Fibroblast of lung (primary cell): ENCODE measurements around the gene ADAP1. TPM values are rescaled to one million over a fixed set of nuclear protein-coding genes. Genes with fewer than 3 reads are reported as not detected.
"Not testable (repeated sequence)": the region's sequence is repeated elsewhere in the genome, so short reads cannot be mapped to it uniquely, and the experiment has no call there.

Experiments used
- DNase-seq, 2 donors: peaks; one replicate each; pipeline versions ENCODE4 v3.0.0 to v3.0.0-alpha.2; 2010; ENCODE audit warnings: low read depth in 2 of 2
- H2AFZ ChIP-seq: 2 replicates; pipeline ENCODE4 v1.5.1; 2012; ENCODE audit warnings: low read length, control low read depth, inconsistent platforms
- H3K27ac ChIP-seq: 2 replicates; pipeline ENCODE4 v1.5.1; 2011; ENCODE audit warnings: low read length, control low read depth; ENCODE audit not compliant: insufficient read depth
- H3K27me3 ChIP-seq: 2 replicates; pipeline ENCODE4 v1.5.1; 2011; ENCODE audit warnings: mild to moderate bottlenecking, low read length; ENCODE audit not compliant: control insufficient read depth, insufficient read depth
- H3K36me3 ChIP-seq: 2 replicates; pipeline ENCODE4 v1.5.1; 2011; ENCODE audit warnings: low read length; ENCODE audit not compliant: control insufficient read depth, insufficient read depth
- H3K4me1 ChIP-seq: 2 replicates; pipeline ENCODE4 v1.5.1; 2011; ENCODE audit warnings: low read length; ENCODE audit not compliant: control insufficient read depth, insufficient read depth; ENCODE audit errors: extremely low read depth
- H3K4me2 ChIP-seq: 2 replicates; pipeline ENCODE4 v1.5.1; 2011; ENCODE audit warnings: low read length, control low read depth; ENCODE audit not compliant: insufficient read depth; ENCODE audit errors: extremely low read depth
- H3K4me3 ChIP-seq, 4 experiments: fragments of 200-600 bp in 1 of 4; sonication (generic) in 1 of 4; replicated peaks in 1 of 4; 2 replicates each; pipeline ENCODE4 v1.5.1; 2011 to 2016; ENCODE audit warnings: low read length in 4 of 4, low read depth in 3 of 4, mild to moderate bottlenecking in 3 of 4, control low read depth in 2 of 4, inconsistent platforms in 1 of 4, mixed read lengths in 1 of 4; ENCODE audit not compliant: insufficient read depth in 1 of 4; ENCODE audit errors: control extremely low read depth in 1 of 4
- H3K79me2 ChIP-seq: 2 replicates; pipeline ENCODE4 v1.5.1; 2012; ENCODE audit warnings: mild to moderate bottlenecking, low read length, inconsistent platforms; ENCODE audit not compliant: control insufficient read depth, insufficient read depth
- H3K9ac ChIP-seq: 2 replicates; pipeline ENCODE4 v1.5.1; 2011; ENCODE audit warnings: mild to moderate bottlenecking, low read length, control low read depth; ENCODE audit not compliant: insufficient read depth
- H3K9me3 ChIP-seq: 2 replicates; pipeline ENCODE4 v1.5.1; 2012; ENCODE audit warnings: low read depth, low read length; ENCODE audit not compliant: control insufficient read depth, insufficient read depth
- H4K20me1 ChIP-seq: 2 replicates; pipeline ENCODE4 v1.5.1; 2011; ENCODE audit warnings: low read length; ENCODE audit not compliant: control insufficient read depth, insufficient read depth; ENCODE audit errors: extremely low read depth
- EZH2 ChIP-seq: IDR thresholded peaks from 2 replicates; pipeline ENCODE4 v1.5.1; 2012; ENCODE audit warnings: low read length, control low read depth, mild to moderate bottlenecking; ENCODE audit errors: missing control alignments
- polyA plus RNA-seq, 2 donors: library from polyadenylated mRNA; depleted of rRNA in 1 of 2; stranded (reverse) in 1 of 2; unstranded in 1 of 2; fragments of >200 nt; gene quantifications; 2 replicates each; pipeline ENCODE4 v1.2.1, GENCODE V29; 2011 to 2012; ENCODE audit warnings: missing spikeins in 1 of 2
- total RNA-seq: library from RNA; depleted of rRNA; stranded (reverse); fragments of >200 nt; gene quantifications from 2 replicates; pipeline ENCODE4 v1.2.1, GENCODE V29; 2014
- TF ChIP-seq, protein P1 (sequence below), 2 donors: IDR thresholded peaks in 1 of 2; conservative IDR thresholded peaks in 1 of 2; 1 replicate in 1 of 2; 2 replicates in 1 of 2; pipeline ENCODE4 v1.5.1; 2011 to 2012; ENCODE audit warnings: low read length in 2 of 2, control low read depth in 1 of 2, inconsistent platforms in 1 of 2, low read depth in 1 of 2, mild to moderate bottlenecking in 1 of 2

ADAP1 gene
- total and polyA plus RNA-seq, 2 donors (not counting 1 experiment from before 2014, with no cell fraction given), result 1.1 to 2.3 TPM

DNA sequence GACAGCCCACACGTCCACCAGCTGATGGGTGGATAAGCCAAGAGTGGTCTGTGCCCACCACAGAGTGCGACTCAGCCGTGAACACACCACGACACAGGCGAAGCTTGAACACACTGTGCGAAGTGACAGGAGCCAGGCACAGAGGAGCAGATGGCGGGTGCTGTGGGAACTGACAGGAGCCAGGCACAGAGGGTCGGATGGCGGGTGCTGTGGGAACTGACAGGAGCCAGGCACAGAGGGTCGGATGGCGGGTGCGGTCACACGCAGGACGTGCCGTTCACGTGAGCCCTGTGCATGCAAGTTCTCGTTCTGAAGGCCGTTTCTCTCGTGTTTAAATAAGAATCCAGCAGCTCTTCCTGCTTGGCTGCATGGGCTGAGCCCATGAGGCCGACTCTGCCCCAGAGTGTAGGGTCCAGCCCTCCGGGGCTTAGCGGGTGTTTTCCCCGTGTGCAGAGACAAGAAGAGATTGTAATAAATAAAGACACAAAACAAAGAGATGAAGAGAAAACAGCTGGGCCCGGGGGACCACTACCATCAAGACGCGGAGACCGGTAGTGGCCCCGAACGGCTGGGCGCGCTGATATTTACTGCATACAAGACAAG lies 5.9 kb upstream of the ADAP1 start:
- peaks cover 4% of the 10 kb centered on the region for H3K27me3 ChIP-seq
- no peak overlapping the region for H2AFZ ChIP-seq
- no peaks in the 10 kb centered on the region for H3K36me3 ChIP-seq
- DNase-seq, result no peak
- peaks cover 3% of the 10 kb centered on the region for H3K4me1 ChIP-seq
- no peak overlapping the region for H3K27ac ChIP-seq
- no peaks in the 10 kb centered on the region for H3K79me2 ChIP-seq
- no peak for TF ChIP-seq EZH2
- TF ChIP-seq, protein P1, sequence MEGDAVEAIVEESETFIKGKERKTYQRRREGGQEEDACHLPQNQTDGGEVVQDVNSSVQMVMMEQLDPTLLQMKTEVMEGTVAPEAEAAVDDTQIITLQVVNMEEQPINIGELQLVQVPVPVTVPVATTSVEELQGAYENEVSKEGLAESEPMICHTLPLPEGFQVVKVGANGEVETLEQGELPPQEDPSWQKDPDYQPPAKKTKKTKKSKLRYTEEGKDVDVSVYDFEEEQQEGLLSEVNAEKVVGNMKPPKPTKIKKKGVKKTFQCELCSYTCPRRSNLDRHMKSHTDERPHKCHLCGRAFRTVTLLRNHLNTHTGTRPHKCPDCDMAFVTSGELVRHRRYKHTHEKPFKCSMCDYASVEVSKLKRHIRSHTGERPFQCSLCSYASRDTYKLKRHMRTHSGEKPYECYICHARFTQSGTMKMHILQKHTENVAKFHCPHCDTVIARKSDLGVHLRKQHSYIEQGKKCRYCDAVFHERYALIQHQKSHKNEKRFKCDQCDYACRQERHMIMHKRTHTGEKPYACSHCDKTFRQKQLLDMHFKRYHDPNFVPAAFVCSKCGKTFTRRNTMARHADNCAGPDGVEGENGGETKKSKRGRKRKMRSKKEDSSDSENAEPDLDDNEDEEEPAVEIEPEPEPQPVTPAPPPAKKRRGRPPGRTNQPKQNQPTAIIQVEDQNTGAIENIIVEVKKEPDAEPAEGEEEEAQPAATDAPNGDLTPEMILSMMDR (conservative IDR thresholded peaks at IDR 0.05 in 1 of 2, IDR thresholded peaks at IDR 0.05 in 1 of 2; ENCODE audit: low read depth in 1 of 2, low read length in 2 of 2), result no peak
- H4K20me1 ChIP-seq, result no peaks in the 10 kb centered on the region
- H3K9ac ChIP-seq, result no peak overlapping the region
- H3K4me3 ChIP-seq, result no peak overlapping the region
- no peak overlapping the region for H3K4me2 ChIP-seq
- H3K9me3 ChIP-seq, result no peaks in the 10 kb centered on the region

DNA sequence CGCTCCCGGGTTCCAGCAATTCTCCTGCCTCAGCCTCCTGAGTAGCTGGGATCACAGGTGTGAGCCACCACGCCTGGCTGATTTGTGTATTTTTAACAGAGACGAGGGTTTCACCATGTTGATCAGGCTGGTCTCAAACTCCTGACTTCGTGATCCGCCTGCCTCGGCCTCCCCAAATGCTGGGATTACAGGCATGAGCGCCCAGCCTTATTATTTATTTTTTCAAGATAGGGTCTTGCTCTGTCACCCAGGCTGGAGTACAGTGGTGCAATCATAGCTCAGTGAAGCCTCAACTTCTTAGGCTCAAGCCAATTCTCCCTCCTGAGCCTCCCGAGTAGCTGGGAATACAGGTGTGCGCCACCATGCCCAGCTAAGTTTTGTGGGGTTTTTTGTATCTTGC lies 5.3 kb upstream of the ADAP1 start:
- not testable (repeated sequence) for H3K27ac ChIP-seq, H3K4me1 ChIP-seq, DNase-seq, H3K9me3 ChIP-seq, H3K4me3 ChIP-seq, H3K79me2 ChIP-seq, H3K9ac ChIP-seq, H4K20me1 ChIP-seq, H3K4me2 ChIP-seq, H3K36me3 ChIP-seq, H2AFZ ChIP-seq, H3K27me3 ChIP-seq

DNA sequence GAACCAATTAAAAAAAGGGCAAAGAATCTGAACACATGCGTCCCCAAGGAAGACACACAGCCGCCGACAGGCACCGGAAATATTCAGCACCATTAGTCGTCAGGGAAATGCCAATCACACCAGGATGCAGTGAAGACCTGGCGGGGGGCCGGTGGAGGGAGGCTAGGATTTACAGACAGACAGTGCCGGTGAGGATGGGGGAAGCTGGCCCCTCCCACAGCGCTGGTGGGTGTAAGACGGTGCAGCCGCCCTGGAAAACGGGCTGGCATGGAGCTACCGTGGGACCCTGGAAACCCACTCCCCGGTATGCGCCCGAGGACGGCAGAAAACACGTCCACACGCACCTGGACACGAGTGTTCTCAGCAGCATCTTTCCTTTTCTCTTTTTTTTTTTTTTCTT lies 4.8 kb upstream of the ADAP1 start:
- H3K4me1 ChIP-seq, result no peaks in the 10 kb centered on the region
- H3K9me3 ChIP-seq, result no peaks in the 10 kb centered on the region
- H3K36me3 ChIP-seq, result no peaks in the 10 kb centered on the region
- no peak overlapping the region for H3K27ac ChIP-seq
- no peak for DNase-seq
- peaks cover 4% of the 10 kb centered on the region for H3K27me3 ChIP-seq
- H3K4me3 ChIP-seq, result no peak overlapping the region
- no peaks in the 10 kb centered on the region for H3K79me2 ChIP-seq
- no peak overlapping the region for H3K9ac ChIP-seq
- TF ChIP-seq, protein P1 (conservative IDR thresholded peaks at IDR 0.05 in 1 of 2, IDR thresholded peaks at IDR 0.05 in 1 of 2; ENCODE audit: low read depth in 1 of 2, low read length in 2 of 2), result no peak
- TF ChIP-seq EZH2, result no peak
- H4K20me1 ChIP-seq, result no peaks in the 10 kb centered on the region
- no peak overlapping the region for H3K4me2 ChIP-seq
- H2AFZ ChIP-seq, result no peak overlapping the region
